Measurements from ENCODE around the gene DSCAM.

- TF ChIP-seq CTCF (IDR thresholded peaks at IDR 0.05; ENCODE audit: insufficient read depth, low read length) (no peak), POLR2AphosphoS5 (IDR thresholded peaks at IDR 0.05; ENCODE audit: low read depth) (no peak), REST (IDR thresholded peaks at IDR 0.05; ENCODE audit: insufficient replicate concordance, low read depth) (no peak), SPI1 (IDR thresholded peaks at IDR 0.05; ENCODE audit: borderline replicate concordance, low read depth) (no peak), GABPA (IDR thresholded peaks at IDR 0.05; ENCODE audit: low read depth) (no peak)
Observed at GRCh38 chr21:40688106-40688864, 158.7 kb downstream of the DSCAM start.
